ENCODE results near the gene TMEM201. TPM values are rescaled to one million over a fixed set of nuclear protein-coding genes. Genes with fewer than 3 reads are reported as not detected.
A peak's percentile ranks its signal among the peaks of the same experiment; 100 is the strongest.

The TMEM201 gene
- total and polyA plus RNA-seq, 2 of the 13 experiments (the other 11 are each of a cell fraction or from before 2014, with no cell fraction given): 1.5 to 8.2 TPM

- TF ChIP-seq HMGXB3 (CRISPR knock-in tag; IDR thresholded peaks at IDR 0.05; ENCODE audit: borderline replicate concordance) (no peak), KAT7 (CRISPR knock-in tag; IDR thresholded peaks at IDR 0.05; ENCODE audit: borderline replicate concordance) (no peak), ZNF296 (CRISPR knock-in tag; conservative IDR thresholded peaks at IDR 0.05) (no peak), MEF2D (CRISPR knock-in tag; IDR thresholded peaks at IDR 0.05) (no peak), RFXAP (CRISPR knock-in tag; IDR thresholded peaks at IDR 0.05; ENCODE audit: borderline replicate concordance) (0 out of 2 replicates have a peak, but pooled peaks have one; percentile 58), ZNF660 (CRISPR knock-in tag; IDR thresholded peaks at IDR 0.05; ENCODE audit: borderline replicate concordance, low read depth) (no peak), ARID4A (CRISPR knock-in tag; IDR thresholded peaks at IDR 0.05; ENCODE audit: borderline replicate concordance) (no peak), FOXA3 (CRISPR knock-in tag; IDR thresholded peaks at IDR 0.05) (no peak), ZNF430 (CRISPR knock-in tag; IDR thresholded peaks at IDR 0.05) (no peak), BHLHE40 (IDR thresholded peaks at IDR 0.05; ENCODE audit: low read length) (no peak), ARNTL (CRISPR knock-in tag; IDR thresholded peaks at IDR 0.05) (no peak), ZNF546 (CRISPR knock-in tag; conservative IDR thresholded peaks at IDR 0.05) (no peak), SMAD9 (CRISPR knock-in tag; IDR thresholded peaks at IDR 0.05) (no peak), ZNF614 (CRISPR knock-in tag; IDR thresholded peaks at IDR 0.05; ENCODE audit: borderline replicate concordance) (no peak), ZBTB8A (CRISPR knock-in tag; IDR thresholded peaks at IDR 0.05; ENCODE audit: borderline replicate concordance, low read depth) (no peak), ZNF564 (CRISPR knock-in tag; IDR thresholded peaks at IDR 0.05) (no peak), KDM3A (CRISPR knock-in tag; IDR thresholded peaks at IDR 0.05; ENCODE audit: low read depth) (no peak)
Measured at GRCh38 chr1:9615316-9616063, 26.8 kb downstream of the TMEM201 start (continued).
